GM21619 (cell line): ENCODE results near the gene MINDY2.
"Not testable (repeated sequence)": the region's sequence is repeated elsewhere in the genome, so short reads cannot be mapped to it uniquely, and the experiment has no call there.

Experiments
- ATAC-seq: cut with Tn5 transposase; IDR thresholded peaks from one replicate; pipeline ENCODE4 v1.9.1; 2021; ENCODE audit not compliant: unreplicated experiment

Gene MINDY2

GRCh38 chr15:58797505-58797904 lies 26.4 kb downstream of the MINDY2 start:
- no peak for ATAC-seq

- no peak for ATAC-seq
These were observed 34.0 kb downstream of the MINDY2 start for GRCh38 chr15:58805095-58805494.

- not testable (repeated sequence) for ATAC-seq
These were observed 52.2 kb downstream of the MINDY2 start for GRCh38 chr15:58823267-58823666.

GRCh38 chr15:58830556-58830955 lies 59.5 kb downstream of the MINDY2 start:
- ATAC-seq = no peak

GRCh38 chr15:58833681-58834426 lies 62.8 kb downstream of the MINDY2 start:
- ATAC-seq = not testable (repeated sequence)

- ATAC-seq = no peak
These were observed 68.4 kb downstream of the MINDY2 start for GRCh38 chr15:58839485-58839884.

GRCh38 chr15:58840048-58840447 lies 68.9 kb downstream of the MINDY2 start:
- ATAC-seq = no peak

- ATAC-seq = no peak
These were observed 71.8 kb downstream of the MINDY2 start for GRCh38 chr15:58842713-58843396.

GRCh38 chr15:58851205-58851604 lies 80.1 kb downstream of the MINDY2 start:
- not testable (repeated sequence) for ATAC-seq

GRCh38 chr15:58852347-58852746 lies 81.2 kb downstream of the MINDY2 start:
- no peak for ATAC-seq

GRCh38 chr15:58854593-58854992 lies 83.5 kb downstream of the MINDY2 start:
- no peak for ATAC-seq

GRCh38 chr15:58856086-58856485 lies 85.0 kb downstream of the MINDY2 start:
- ATAC-seq = no peak

- ATAC-seq = not testable (repeated sequence)
These were observed 85.5 kb downstream of the MINDY2 start for GRCh38 chr15:58856621-58857020.

- ATAC-seq = no peak
These were observed 91.2 kb downstream of the MINDY2 start for GRCh38 chr15:58862326-58862725.

- ATAC-seq = no peak
These were observed 93.7 kb downstream of the MINDY2 start for GRCh38 chr15:58864602-58865424.

GRCh38 chr15:58865425-58865880 lies 94.4 kb downstream of the MINDY2 start:
- no peak for ATAC-seq

GRCh38 chr15:58867926-58868325 lies 96.8 kb downstream of the MINDY2 start:
- ATAC-seq = no peak

- no peak for ATAC-seq
These were observed 99.3 kb downstream of the MINDY2 start for GRCh38 chr15:58870451-58870850.

GRCh38 chr15:58873267-58873666 lies 102.2 kb downstream of the MINDY2 start:
- no peak for ATAC-seq

- ATAC-seq = no peak
These were observed 104.2 kb downstream of the MINDY2 start for GRCh38 chr15:58875343-58875742.

GRCh38 chr15:58876306-58877106 lies 105.4 kb downstream of the MINDY2 start:
- ATAC-seq = no peak
